GM18511 (cell line): ENCODE measurements around the gene TAF10.

Experiments
- ATAC-seq: cut with Tn5 transposase; IDR thresholded peaks from one replicate; pipeline ENCODE4 v1.9.1; 2021; ENCODE audit warnings: mild to moderate bottlenecking, moderate library complexity; ENCODE audit not compliant: unreplicated experiment

The TAF10 gene

DNA sequence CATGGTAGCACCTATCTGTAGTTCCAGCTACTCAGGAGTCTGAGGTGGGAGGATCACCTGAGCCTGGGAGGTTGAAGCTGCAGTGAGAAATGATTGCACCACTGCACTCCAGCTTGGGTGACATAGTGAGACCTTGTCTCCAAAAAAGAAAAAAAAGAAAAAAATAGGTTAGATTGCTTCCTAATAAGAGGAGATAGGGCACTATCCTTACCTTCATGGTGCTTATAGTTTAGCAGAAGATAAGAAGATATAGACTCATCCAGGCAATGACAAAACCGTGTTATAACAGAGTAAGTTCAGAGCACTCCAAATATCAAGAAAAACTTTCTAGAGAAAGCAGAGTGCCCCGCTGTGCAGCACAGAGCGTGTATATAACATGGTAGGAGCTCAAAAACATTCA, 50.7 kb downstream of the TAF10 start:
- no peak for ATAC-seq
